ENCODE results near the gene KIAA1217.

GRCh38 chr10:24209946-24210491 lies 1.1 kb downstream of the KIAA1217 start:
- TF ChIP-seq CTCF (IDR thresholded peaks at IDR 0.05) = no peak
- TF ChIP-seq POLR2A (IDR thresholded peaks at IDR 0.05) = no peak
